NCI-H146 treated with DMSO at 0.1 percent for 48 hours (cell line): ENCODE data around the gene PRCC.
A peak's percentile ranks its signal among the peaks of the same experiment; 100 is the strongest.
"Not testable (repeated sequence)": the region's sequence is repeated elsewhere in the genome, so short reads cannot be mapped to it uniquely, and the experiment has no call there.

Source experiments
- DNase-seq: peaks from one replicate; lab custom pipeline; 2025; ENCODE audit not compliant: unreplicated experiment; lab: John Stamatoyannopoulos, UW

Gene PRCC

GRCh38 chr1:156760796-156761104 is 6.6 kb upstream of the PRCC start:
- no peak for DNase-seq

GRCh38 chr1:156765136-156765535 is 2.2 kb upstream of the PRCC start:
- DNase-seq = not testable (repeated sequence)

- DNase-seq = no peak
Measured at GRCh38 chr1:156765666-156766065, 1.7 kb upstream of the PRCC start.

- peak; percentile 26 for DNase-seq
Measured at GRCh38 chr1:156766298-156767100, 836 bp upstream of the PRCC start.

- no peak for DNase-seq
Measured at GRCh38 chr1:156767879-156768604, 707 bp downstream of the PRCC start.

GRCh38 chr1:156768610-156769295 is 1.4 kb downstream of the PRCC start:
- DNase-seq = no peak

- no peak for DNase-seq
Measured at GRCh38 chr1:156772222-156772621, 4.9 kb downstream of the PRCC start.

- no peak for DNase-seq
Measured at GRCh38 chr1:156772728-156773497, 5.6 kb downstream of the PRCC start.

GRCh38 chr1:156773607-156774006 is 6.3 kb downstream of the PRCC start:
- DNase-seq = no peak

- DNase-seq = no peak
Measured at GRCh38 chr1:156775799-156776198, 8.5 kb downstream of the PRCC start.

GRCh38 chr1:156776942-156777341 is 9.6 kb downstream of the PRCC start:
- DNase-seq = no peak

GRCh38 chr1:156777573-156777972 is 10.2 kb downstream of the PRCC start:
- no peak for DNase-seq

- no peak for DNase-seq
Measured at GRCh38 chr1:156781585-156782186, 14.4 kb downstream of the PRCC start.

GRCh38 chr1:156785458-156785857 is 18.1 kb downstream of the PRCC start:
- no peak for DNase-seq

GRCh38 chr1:156786640-156787039 is 19.3 kb downstream of the PRCC start:
- DNase-seq = no peak

GRCh38 chr1:156788136-156788535 is 20.8 kb downstream of the PRCC start:
- no peak for DNase-seq

GRCh38 chr1:156789621-156790318 is 22.4 kb downstream of the PRCC start:
- no peak for DNase-seq

GRCh38 chr1:156794506-156795373 is 27.4 kb downstream of the PRCC start:
- no peak for DNase-seq

- DNase-seq = no peak
Measured at GRCh38 chr1:156795374-156795733, 28.0 kb downstream of the PRCC start.
